GM19467 (cell line): ENCODE results near the gene USP26.
"Not testable (repeated sequence)": the region's sequence is repeated elsewhere in the genome, so short reads cannot be mapped to it uniquely, and the experiment has no call there.

Experiments used
- ATAC-seq: cut with Tn5 transposase; IDR thresholded peaks from one replicate; pipeline ENCODE4 v1.9.1; 2021; ENCODE audit warnings: mild to moderate bottlenecking, moderate library complexity; ENCODE audit not compliant: unreplicated experiment

Gene USP26

GRCh38 chrX:133044145-133044786 is 52.6 kb downstream of the USP26 start:
- ATAC-seq, result not testable (repeated sequence)

- ATAC-seq, result no peak
Measured at GRCh38 chrX:133042260-133042659, 54.6 kb downstream of the USP26 start.

- ATAC-seq, result no peak
Measured at GRCh38 chrX:133033010-133033409, 63.9 kb downstream of the USP26 start.

DNA sequence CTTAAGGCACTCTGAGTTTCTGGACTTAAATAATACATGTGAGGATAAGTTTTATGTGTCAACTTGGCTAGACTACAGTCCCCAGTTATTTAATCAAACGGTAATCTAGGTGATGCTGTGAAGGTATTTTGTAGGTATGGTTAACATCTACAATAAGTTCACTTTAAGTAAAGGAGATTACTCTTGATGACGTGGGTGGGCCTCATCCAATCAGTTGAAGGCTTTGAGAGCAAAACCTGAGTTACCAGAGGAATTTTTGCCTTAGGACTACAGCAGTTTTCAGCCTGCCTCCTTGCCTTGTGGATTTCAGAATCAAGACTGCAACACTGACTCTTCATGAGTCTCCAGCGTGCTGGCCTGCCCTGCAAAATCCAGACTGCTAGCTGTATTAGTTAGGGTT is 78.7 kb downstream of the USP26 start:
- no peak for ATAC-seq

GRCh38 chrX:133007458-133007857 is 89.5 kb downstream of the USP26 start:
- no peak for ATAC-seq

DNA sequence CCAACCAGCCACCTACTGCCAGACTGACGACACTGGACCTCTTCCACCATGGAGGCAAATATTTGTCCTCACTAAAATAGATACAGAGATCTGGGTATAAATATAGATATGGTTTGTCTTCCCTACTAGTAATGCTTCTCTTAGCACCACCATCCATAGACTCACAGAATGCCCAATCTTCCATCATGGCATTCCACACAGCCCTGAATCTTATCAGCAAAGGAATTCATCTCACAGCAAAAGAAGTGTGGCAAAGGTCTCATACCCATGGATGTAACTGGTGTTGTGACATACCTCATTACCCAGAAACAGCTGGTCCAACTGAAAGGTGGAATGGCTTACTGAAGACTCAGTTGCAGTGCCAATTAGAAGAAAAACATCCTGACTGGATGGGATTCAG is 91.3 kb downstream of the USP26 start:
- no peak for ATAC-seq

DNA sequence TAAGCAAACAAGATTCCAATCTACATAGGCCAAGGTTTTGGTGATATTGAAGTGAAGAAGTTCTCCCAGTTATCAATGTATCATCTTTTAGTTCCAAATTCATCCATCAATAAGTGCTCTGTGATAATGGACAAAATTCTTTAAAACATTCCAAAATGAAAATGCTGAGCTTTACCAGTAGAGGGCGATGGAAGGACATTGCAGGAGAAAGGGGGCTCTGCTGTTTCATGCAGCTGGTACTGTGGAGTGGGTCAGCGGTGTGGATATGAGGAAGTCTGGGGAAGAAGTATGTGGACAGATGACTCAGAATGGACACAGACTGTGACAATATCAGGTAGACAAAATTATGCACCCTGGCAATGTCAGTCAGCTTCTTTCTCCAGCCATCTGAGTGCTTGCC is 91.9 kb downstream of the USP26 start:
- ATAC-seq, result no peak

DNA sequence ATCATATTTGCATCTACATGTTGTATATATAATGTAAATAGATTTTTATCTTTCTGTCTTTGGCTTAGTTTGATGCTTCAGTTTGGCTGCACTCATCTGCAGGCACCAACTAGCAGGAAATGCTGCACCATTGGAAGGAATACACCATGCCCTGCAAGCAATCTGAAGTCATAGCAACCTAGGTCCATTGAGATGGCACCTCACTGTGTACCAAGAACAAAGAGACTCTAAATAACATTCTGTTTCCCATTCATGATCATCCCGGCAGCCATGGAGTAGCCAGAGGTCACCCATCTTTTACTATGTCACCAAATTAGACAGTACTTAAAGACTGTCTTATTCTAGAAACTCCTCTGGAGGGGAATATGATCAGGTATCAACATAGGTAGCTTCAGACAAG is 97.7 kb downstream of the USP26 start:
- no peak for ATAC-seq

DNA sequence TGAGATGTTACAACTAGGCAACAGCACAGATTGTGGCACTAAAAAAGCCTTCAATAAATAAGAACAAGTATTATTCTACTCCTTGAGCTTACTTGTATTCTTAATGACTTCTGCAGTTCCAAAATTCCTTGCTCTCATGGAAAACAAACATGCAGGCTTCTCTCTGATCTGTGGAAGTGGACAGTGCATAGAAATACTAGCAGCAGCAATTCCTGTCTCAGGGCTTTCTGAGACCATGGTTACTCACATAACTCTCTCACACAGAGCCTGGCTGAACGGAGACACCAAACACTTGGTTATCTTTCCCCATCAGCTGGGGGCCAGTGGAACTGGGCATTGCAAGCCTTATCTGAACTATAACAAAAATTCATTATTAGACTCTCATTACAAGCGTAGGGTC is 106.1 kb downstream of the USP26 start:
- no peak for ATAC-seq

DNA sequence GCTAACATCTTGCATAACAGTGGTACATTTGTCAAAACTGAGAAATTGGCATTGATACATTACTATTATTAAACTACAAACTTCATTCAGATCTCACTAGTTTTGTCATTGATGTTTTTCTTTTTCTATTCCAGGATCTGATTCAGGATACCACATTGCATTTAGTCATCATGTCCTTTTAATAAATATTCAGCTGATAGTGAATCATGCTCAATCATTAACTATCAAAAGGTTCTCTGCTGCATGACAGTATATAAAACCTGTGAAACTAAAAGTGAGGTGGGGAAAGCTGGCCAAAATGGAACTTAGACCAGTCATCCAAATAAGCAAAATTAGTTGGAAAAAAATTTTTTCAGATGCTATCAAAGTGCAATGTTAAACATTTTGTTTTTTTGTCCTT is 110.4 kb downstream of the USP26 start:
- no peak for ATAC-seq

DNA sequence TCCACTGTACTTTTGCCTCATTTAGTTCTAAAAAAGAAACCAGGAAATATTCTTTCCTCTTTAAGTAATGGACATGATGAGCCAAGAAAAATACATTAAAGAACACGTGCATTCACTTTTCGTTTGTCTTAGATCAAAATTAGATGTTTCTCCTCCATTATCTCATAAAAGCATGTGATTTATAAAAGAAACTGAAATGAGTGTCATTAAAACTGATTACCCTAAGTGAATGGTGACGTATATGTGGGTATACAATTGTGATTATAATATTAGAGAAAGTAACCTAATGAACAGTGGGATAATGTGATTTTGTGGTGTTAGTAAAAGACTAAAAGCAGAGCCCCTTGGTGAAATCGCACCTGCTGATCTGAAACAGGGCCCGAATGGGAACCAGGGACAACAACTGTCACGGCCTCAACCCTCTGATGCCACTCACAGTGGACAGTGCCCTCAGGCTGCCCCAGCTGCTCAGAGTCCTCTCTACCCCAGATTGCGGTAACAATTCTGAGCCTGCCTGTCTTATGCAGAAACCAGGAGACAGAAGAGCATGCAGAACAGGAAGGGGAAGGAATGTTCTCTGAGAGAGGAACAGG is 112.8 kb downstream of the USP26 start:
- ATAC-seq, result no peak

DNA sequence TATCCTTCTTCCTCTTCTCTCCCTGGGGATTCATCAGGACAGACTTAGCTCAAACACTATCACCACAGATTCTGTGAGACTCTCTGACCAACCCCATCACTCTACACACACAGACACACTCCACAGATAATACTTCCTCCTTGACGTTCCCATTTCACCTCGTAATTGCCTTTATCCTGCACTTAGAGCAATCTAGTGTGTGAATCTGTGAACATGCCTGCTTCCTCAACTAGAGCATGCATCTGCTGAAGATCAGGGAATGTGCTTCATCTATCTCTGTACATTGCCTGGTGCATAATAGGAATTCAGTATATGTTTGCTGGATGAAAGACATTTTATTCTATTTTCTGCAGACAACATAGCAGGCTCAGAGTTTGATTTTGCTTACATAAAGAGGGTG is 113.4 kb downstream of the USP26 start:
- no peak for ATAC-seq

- ATAC-seq, result not testable (repeated sequence)
Measured at GRCh38 chrX:132980035-132980434, 116.9 kb downstream of the USP26 start.
